GM23248 (cell line): ENCODE measurements around the gene GEMIN5.

Source experiments
- EZH2 ChIP-seq: fragments of 200-600 bp; sonication (generic); IDR thresholded peaks from 2 replicates; pipeline ENCODE4 v1.6.1; 2018; ENCODE audit warnings: antibody characterized with exemption, mild to moderate bottlenecking; ENCODE audit not compliant: insufficient read depth, poor library complexity, severe bottlenecking
- EZH2phosphoT487 ChIP-seq: fragments of 200-600 bp; sonication (generic); IDR thresholded peaks from 2 replicates; pipeline ENCODE4 v1.6.1; 2018; ENCODE audit warnings: antibody characterized with exemption, moderate library complexity, mild to moderate bottlenecking, low read depth; ENCODE audit not compliant: insufficient read depth

GRCh38 chr5:154850255-154851062 is 87.6 kb downstream of the GEMIN5 start, which contains the start of gene FAXDC2:
- no peak for TF ChIP-seq EZH2
- TF ChIP-seq EZH2phosphoT487: no peak
